GM12864 (cell line): ENCODE measurements around the gene ENPP6.

ENCODE experiments used
- DNase-seq: peaks from one replicate; pipeline ENCODE4 v3.0.0-alpha.2; 2011; ENCODE audit warnings: low read depth
- H3K4me3 ChIP-seq: 2 replicates; pipeline ENCODE4 v1.5.1; 2011; ENCODE audit warnings: mild to moderate bottlenecking, low read depth, low read length, control low read depth
- TF ChIP-seq, protein P1 (sequence below): IDR thresholded peaks from 2 replicates; pipeline ENCODE4 v1.5.1; 2011; ENCODE audit warnings: low read depth, mild to moderate bottlenecking, moderate library complexity, low read length, control low read depth, inconsistent platforms; ENCODE audit errors: missing control alignments

Gene ENPP6

DNA sequence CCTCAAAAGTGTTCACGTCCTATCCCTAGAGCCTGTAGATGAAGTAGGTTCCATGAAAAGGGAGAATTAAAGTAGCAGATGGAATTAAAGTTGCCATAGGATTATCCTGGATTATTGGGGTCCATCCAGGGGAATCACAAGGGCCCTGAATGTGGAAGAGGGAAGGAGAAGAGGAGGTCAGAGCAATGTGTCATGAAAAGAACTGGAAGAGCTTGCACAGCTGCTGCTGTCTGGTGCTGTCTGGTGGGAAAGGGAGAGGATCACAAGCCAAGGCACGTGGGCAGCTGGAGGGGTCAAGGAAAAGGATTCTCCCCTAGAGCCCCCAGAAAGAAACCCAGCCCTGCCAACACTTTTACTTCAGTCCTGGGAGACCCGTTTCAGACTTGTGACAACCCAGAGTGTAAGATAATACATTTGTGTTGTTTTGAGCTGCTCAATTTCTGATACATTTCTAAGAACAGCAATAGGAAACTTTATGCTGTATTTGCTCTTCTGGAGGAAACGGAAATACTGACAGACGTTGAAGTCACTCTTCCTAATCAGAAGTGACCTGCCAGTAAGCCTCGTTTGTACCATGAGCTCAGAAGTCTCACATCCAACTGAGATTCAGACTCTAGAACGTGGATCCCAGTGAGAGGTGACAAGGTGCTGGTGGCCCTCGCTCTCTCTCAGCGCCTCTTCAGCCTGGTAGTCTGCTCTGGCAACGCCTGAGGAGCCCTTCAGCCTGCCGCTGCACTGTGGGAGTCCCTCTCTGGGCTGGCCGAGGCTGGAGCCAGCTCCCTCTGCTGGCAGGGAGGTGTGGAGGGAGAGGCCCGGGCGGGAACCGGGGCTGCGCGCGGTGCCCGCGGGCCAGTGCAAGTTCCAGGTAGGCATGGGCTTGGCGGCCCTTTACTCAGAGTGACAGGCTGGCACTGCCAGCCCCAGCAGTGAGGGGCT lies 34.7 kb upstream of the ENPP6 start:
- TF ChIP-seq, protein P1, sequence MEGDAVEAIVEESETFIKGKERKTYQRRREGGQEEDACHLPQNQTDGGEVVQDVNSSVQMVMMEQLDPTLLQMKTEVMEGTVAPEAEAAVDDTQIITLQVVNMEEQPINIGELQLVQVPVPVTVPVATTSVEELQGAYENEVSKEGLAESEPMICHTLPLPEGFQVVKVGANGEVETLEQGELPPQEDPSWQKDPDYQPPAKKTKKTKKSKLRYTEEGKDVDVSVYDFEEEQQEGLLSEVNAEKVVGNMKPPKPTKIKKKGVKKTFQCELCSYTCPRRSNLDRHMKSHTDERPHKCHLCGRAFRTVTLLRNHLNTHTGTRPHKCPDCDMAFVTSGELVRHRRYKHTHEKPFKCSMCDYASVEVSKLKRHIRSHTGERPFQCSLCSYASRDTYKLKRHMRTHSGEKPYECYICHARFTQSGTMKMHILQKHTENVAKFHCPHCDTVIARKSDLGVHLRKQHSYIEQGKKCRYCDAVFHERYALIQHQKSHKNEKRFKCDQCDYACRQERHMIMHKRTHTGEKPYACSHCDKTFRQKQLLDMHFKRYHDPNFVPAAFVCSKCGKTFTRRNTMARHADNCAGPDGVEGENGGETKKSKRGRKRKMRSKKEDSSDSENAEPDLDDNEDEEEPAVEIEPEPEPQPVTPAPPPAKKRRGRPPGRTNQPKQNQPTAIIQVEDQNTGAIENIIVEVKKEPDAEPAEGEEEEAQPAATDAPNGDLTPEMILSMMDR: no peak
- no peak for DNase-seq
- H3K4me3 ChIP-seq: no peak overlapping the region

DNA sequence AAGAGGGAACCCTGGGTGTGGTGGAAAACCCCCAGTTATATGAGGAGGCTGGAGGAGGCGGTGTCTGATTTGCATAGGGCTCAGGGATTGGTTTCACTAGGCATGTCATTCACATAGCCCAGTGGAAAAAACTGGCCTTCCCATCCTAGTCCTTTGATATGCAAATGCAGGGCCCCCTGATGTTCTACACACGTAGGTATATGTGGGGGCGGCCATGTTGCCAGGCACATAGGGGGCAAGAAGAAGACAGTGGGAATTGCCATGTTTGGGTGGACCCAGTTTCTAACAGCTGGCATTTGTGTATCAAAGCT lies 34.0 kb upstream of the ENPP6 start:
- H3K4me3 ChIP-seq: no peak overlapping the region
- no peak for DNase-seq
- TF ChIP-seq, protein P1: no peak

DNA sequence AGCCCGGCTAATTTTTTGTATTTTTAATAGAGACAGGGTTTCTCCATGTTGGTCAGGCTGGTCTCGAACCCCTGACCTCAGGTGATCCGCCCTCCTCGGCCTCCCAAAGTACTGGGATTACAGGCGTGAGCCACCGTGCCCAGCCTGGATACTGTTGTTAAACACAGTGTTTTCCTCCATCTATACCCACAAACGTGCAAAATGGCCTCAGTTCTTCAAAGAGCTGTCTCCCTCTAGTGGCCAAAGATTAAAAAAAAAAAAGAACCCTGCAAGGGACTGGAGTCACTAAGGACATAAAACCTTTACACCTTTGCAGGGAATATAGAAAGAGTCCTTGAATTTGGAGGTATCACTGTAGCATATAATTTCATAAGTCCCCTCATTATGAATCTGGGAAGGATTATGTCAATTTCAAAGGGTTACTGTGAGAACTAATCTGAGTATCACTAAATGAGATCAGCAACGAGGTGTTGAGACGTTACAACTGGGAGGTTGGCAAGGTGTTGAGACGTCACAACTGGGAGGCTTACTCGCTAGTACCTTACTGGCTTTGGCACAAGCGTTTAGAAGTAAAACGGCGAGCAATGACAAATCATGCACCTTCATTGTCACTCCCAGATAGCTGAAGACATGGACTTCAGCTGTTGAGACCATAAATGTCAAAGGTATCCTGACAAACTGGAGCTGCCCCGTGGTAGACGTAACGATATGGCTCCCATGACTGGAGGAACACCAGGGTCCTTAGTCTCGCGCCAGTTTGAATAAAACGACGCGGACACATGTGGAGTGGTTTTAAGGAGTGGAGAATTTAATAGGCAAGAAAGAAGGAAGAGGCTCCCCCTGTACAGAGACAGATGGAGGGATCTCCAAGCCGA lies 33.4 kb upstream of the ENPP6 start:
- DNase-seq: no peak
- no peak overlapping the region for H3K4me3 ChIP-seq
- TF ChIP-seq, protein P1: peak; percentile 57

DNA sequence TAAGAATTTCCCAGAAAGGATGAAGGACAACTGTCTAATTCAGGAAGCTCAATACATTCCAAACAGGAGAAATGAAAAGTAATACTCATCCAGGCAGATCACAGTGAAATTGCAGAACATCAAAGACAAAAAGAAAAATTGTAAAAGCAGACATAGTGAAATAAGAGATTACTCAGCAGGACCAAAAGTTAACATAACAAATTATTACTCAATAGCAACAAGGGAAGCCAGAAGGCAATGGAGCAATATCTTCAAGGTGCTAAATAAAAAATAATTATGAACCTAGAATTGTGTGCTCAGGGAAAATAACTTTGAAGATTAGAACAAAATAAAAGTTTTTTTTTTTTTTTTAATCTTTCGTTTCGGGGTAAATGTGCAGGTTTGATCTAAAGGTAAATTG lies 30.5 kb upstream of the ENPP6 start:
- TF ChIP-seq, protein P1: no peak
- no peak overlapping the region for H3K4me3 ChIP-seq
- no peak for DNase-seq

DNA sequence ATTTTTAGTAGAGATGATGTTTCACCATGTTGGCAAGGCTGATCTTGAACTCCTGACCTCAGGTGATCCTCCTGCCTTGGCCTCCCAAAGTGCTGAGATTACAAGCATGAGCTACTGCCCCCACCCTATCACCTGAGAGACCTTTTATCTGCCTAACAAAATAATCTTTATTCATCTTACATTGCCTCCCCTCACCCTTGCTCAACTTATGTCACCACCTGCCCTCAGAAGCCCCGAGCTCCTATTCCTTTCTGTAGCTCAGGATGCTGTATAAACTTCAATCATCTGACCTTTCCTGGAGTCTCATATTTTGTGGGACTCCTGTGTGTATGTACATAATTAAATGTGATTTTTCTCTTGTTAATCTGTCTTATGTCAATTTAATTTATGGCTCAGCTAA lies 29.7 kb upstream of the ENPP6 start:
- TF ChIP-seq, protein P1: no peak
- no peak for DNase-seq
- no peak overlapping the region for H3K4me3 ChIP-seq

DNA sequence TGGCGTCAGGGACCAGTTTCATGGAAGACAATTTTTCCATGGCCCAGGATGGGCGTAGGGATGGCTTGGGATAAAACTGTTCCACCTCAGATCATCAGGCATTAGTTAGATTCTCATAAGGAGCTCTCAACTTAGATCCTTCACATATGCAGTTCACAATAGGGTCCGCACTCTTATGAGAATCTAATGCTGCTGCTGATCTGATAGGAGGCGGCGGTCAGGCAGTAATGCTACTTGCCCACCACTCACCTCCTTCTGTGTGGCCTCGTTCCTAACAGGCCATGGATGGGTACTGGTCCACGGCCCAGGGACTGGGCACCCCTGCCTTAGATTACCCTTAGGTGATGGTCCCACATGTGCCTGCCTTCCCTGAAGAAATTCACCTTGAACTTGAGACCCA lies 28.8 kb upstream of the ENPP6 start:
- DNase-seq: no peak
- TF ChIP-seq, protein P1: no peak
- no peak overlapping the region for H3K4me3 ChIP-seq
